Activated CD4-positive, CD25-positive, alpha-beta regulatory T cell treated with anti-CD3 and anti-CD28 coated beads, Interleukin-2, amount 50 U/mL, for 24 hours (primary cell): ENCODE data around the gene SF3B4.
"Not testable (repeated sequence)": the region's sequence is repeated elsewhere in the genome, so short reads cannot be mapped to it uniquely, and the experiment has no call there.

Source experiments
- ATAC-seq, 2 donors: fragments of 150-1000 bp; cut with Tn5 transposase; one replicate each; pipeline ENCODE4 v1.10.0; 2021; ENCODE audit warnings: mild to moderate bottlenecking in 1 of 2, moderate library complexity in 1 of 2

The SF3B4 gene

DNA sequence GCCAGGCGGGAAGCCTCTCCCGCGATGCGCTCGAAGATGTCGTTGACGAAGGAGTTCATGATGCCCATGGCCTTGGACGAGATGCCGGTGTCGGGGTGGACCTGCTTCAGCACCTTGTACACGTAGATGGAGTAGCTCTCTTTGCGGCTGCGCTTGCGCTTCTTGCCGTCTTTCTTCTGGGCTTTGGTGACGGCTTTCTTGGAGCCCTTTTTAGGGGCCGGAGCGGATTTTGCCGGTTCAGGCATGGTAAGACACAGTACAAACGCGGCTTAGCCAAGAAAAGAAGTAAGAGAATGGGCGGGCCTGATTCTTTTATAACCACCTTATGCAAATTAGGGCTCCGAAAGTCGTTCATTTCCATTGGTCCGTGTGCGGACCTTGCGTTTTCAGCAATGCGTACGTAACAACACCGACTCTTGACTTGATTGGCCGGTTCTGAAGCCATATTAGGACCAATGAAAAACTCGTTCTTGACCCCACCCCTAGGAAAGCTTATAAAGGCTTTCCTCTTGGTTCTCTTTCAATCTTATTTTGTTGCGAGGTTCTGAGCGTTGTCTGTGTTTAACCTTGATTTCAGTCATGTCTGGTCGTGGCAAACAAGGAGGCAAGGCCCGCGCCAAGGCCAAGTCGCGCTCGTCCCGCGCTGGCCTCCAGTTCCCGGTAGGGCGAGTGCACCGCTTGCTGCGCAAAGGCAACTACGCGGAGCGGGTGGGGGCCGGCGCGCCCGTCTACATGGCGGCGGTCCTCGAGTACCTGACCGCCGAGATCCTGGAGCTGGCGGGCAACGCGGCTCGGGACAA, 41.0 kb downstream of the SF3B4 start:
- ATAC-seq: peak; percentile 74 to 81

DNA sequence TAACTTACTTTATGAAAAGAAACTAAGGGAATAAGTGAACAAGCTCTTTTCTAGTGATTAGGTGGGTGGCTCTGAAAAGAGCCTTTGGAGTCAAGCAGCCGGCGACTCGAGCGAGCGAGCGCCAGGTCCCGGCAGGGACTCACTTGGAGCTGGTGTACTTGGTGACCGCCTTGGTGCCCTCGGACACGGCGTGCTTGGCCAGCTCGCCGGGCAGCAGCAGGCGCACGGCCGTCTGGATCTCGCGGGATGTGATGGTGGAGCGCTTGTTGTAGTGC, 41.5 kb downstream of the SF3B4 start:
- ATAC-seq: not testable (repeated sequence)

DNA sequence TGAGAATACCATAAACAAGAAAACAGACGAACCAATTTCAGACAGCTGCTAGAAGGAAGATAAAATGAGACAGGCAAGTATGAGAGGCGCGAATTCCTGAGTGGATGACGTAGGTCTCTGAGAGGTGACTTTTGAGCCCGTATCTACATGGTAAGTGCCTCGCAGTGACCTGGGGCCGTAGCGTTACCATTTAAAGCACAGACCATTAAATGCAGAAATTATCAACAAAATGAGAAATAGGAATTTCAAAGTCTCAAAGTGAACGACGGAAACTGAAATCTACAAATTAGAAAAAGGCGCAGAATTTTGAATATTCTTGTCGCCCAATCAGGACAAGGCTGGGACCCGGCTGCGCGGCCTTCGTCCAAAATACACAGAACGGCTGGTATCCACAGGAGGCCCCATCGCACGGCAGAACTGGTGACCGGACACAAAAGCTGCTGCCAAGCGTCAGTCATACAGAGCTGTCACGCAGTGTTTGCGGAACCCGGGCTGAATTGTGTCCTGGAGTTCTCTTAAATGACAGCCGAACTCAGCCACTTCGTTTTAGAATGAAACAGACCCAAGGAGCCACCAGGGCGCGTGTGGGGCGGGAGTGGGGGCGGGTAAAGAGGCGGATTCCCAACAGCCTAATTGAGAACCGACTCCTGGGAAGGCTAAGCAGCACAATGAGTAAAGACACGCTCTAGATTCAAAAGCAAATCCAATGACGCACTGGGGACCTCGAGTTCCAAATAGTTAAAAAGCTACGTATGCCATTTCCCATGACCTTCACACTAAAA, 42.1 kb downstream of the SF3B4 start:
- no peak for ATAC-seq

GRCh38 chr1:149884433-149885338, 42.9 kb downstream of the SF3B4 start:
- no peak for ATAC-seq

- no peak for ATAC-seq
Measured at GRCh38 chr1:149883598-149884247, 43.9 kb downstream of the SF3B4 start.

GRCh38 chr1:149881876-149882275, 45.7 kb downstream of the SF3B4 start:
- no peak for ATAC-seq

DNA sequence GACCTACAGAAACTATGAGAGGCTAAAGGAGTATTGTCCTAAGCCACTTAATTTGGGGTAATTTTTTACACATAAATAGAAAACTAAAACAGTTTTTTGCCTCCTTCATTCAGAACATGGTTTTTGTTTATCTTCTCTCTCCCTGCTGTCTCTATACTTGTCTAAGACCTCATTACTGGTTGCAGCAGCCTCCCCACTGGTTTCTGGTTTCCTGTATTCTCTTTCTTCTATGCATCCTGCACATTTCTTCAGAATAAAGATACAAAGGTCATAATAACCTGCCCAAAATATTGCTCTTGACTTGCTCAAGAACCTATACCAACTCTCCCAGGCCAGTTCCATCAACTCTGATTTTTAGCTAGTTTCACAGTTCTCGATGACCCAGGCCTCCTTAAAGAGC, 48.0 kb downstream of the SF3B4 start:
- peak in 1 of 2 donors; percentile 32 for ATAC-seq

DNA sequence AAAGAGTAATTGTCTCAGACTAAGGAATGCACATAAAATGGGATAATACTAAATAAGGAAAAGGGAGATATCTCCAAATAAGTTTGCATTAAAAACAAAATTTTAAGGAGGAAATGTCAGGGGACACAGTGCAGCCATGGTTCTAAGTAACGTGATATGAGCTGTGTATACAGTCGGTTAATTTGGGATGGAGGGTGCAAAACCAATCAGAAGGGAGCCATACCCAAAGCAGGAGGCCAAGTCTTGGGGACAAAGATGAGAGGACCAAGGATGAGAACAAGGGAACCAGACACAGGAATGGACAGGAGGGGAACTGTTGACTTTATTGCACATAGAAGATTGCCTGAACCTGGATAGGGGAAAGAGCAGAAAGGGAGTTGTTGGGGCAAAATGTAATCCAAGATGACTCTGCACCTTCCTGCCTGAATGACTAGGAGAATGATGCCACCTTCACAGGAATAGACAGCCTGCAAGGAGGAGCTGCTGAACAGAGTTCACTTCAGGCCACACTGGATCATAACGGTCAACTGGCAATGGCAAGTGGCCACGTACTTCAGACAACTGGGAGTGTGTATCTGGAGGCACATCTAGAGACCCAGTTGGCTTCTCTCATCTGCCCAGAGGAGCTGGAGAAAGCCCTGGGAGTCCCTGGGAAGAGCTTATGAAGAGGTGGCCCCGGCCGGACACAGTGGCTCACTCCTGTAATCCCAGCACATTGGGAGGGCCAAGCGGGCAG, 50.2 kb downstream of the SF3B4 start:
- no peak for ATAC-seq
